Measurements from ENCODE around the gene KLB. TPM values are rescaled to one million over a fixed set of nuclear protein-coding genes. Genes with fewer than 3 reads are reported as not detected.

Gene KLB
- total RNA-seq, 6 experiments from 2014 or later = not detected

DNA sequence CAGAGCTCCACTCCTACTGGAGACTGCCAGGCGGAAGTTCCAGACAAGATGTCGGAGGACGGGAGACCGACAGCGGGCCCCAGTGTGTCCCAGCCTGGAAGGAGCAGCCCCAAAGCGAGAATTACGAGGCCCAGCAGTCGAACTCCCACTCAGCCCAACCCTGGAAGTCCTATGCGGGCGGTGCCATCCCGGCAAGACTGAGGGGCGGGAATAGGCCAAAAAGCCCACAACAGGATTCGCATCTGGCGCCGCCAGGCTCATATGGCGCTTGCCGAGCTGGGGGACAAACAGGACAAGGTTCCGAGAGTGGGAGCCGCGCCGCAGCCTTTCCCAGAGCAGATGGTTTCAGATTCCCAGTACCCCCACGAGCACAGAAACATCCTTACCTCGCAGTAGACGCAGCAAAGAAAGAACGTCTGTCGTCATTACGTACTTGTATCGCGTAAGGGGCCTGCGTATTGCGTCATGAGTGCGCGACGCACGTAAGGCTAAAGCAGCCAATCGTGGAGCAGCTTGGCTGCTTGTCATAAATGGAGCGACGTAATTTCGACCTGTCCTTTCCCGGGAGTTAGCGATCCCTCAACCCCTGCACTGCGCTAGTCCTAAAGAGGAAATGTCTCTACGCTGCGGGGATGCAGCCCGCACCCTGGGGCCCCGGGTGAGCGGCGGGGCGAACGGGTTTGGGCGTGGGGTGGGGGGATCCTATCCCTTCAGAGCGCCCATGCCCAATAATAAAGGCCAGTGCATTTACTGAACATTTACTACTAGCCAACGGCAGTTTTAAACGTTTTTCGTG is 52.0 kb downstream of the KLB start, which contains the start of the genes LIAS and RPL9:
LIAS (plus strand) TSS at position 552 of the 796 bp plus-strand sequence; CDS start at position 614, 62 bp downstream.
RPL9 (minus strand) TSS at position 418 of the 796 bp plus-strand sequence. CDS start 483 bp downstream, outside the sequence.
- Mint-ChIP-seq H3K27me3 (ENCODE audit: insufficient read depth) (peaks cover 7% of the 10 kb centered on the region), H3K4me1 (ENCODE audit: low read depth) (peaks cover 37% of the 10 kb centered on the region), H3K4me3 (peak within 1 kb of the TSS; percentile 99), H3K36me3 (ENCODE audit: low read depth) (peaks cover 43% of the 10 kb centered on the region), H3K9me3 (no peaks in the 10 kb centered on the region), H3K27ac (peak within 1 kb of the TSS; percentile 99)
- TF ChIP-seq, protein P1, sequence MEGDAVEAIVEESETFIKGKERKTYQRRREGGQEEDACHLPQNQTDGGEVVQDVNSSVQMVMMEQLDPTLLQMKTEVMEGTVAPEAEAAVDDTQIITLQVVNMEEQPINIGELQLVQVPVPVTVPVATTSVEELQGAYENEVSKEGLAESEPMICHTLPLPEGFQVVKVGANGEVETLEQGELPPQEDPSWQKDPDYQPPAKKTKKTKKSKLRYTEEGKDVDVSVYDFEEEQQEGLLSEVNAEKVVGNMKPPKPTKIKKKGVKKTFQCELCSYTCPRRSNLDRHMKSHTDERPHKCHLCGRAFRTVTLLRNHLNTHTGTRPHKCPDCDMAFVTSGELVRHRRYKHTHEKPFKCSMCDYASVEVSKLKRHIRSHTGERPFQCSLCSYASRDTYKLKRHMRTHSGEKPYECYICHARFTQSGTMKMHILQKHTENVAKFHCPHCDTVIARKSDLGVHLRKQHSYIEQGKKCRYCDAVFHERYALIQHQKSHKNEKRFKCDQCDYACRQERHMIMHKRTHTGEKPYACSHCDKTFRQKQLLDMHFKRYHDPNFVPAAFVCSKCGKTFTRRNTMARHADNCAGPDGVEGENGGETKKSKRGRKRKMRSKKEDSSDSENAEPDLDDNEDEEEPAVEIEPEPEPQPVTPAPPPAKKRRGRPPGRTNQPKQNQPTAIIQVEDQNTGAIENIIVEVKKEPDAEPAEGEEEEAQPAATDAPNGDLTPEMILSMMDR (IDR thresholded peaks at IDR 0.05) = no peak
- peak; percentile 98 for DNase-seq

DNA sequence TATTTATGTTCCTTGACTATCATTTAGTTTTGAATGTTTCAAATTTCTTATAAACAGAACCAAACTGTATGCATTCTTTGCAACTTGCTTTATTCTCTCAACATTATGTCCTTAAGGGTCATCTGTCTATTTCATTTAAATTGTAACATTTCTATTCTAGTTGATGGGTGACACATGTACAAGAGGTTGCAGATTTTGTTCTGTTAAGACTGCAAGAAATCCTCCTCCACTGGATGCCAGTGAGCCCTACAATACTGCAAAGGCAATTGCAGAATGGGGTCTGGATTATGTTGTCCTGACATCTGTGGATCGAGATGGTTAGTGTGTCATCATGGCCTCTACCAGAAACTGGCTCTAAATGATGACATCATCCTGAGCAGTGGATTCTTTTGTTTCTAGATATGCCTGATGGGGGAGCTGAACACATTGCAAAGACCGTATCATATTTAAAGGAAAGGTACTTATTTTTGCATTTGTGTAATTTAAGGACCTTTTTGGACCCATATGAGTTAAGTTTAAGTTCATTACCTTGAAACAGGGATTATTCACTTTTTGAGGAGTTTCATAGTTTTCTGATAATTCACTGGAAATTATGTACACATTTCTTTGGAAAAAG is 58.3 kb downstream of the KLB start:
- H3K36me3 Mint-ChIP-seq (ENCODE audit: low read depth) = peaks cover 4% of the 10 kb centered on the region; the same call in 1 of the 2 replicates
- H3K4me3 Mint-ChIP-seq = no peak overlapping the region; the same call in 1 of the 2 replicates
- TF ChIP-seq, protein P1 (IDR thresholded peaks at IDR 0.05) = peak; percentile 57
- peak overlapping the region; percentile 86 for H3K27ac Mint-ChIP-seq
- peak; percentile 79 for DNase-seq
- H3K9me3 Mint-ChIP-seq = no peaks in the 10 kb centered on the region
- no peaks in the 10 kb centered on the region for H3K27me3 Mint-ChIP-seq (ENCODE audit: insufficient read depth)
- peaks cover 29% of the 10 kb centered on the region for H3K4me1 Mint-ChIP-seq (ENCODE audit: low read depth)

DNA sequence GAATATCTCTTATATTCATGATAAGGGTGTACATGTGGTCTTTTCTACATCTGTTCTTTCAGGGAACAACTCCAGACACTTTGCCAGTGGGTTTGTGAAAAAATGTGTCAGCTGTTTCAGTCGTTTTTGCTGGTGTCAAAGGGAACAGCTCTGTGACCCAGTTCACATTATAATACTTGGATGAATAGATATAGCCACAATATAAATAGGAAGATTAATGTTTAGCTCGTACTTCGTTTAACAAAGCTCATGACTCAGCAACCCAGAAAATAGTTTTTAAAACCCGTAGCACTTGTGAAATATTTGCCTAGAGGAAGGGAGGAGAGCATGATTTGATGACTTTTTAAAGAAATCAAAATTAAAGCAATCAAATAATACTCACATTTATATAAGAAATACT is 60.0 kb downstream of the KLB start:
- TF ChIP-seq, protein P1 (IDR thresholded peaks at IDR 0.05) = no peak
- Mint-ChIP-seq H3K4me1 (ENCODE audit: low read depth) (peaks cover 20% of the 10 kb centered on the region), H3K4me3 (no peak overlapping the region), H3K36me3 (ENCODE audit: low read depth) (peaks cover 4% of the 10 kb centered on the region; the same call in 1 of the 2 replicates), H3K27ac (no peak overlapping the region), H3K9me3 (no peaks in the 10 kb centered on the region), H3K27me3 (ENCODE audit: insufficient read depth) (no peaks in the 10 kb centered on the region)
- DNase-seq = no peak

DNA sequence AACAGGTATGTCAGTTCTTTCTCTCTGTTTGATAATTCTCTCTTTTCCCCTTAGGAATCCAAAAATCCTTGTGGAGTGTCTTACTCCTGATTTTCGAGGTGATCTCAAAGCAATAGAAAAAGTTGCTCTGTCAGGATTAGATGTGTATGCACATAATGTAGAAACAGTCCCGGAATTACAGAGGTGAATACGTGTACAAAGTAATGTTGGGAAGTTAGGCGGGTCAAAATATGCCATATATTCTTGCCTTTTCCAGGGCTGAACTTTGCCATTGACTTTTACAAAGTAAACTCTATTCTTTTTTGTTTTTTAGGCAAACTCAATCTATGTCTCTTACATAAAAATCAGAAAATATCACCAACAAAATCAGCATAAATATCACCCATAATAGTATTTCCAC is 60.7 kb downstream of the KLB start:
- H3K4me3 Mint-ChIP-seq = no peak overlapping the region
- peaks cover 4% of the 10 kb centered on the region; the same call in 1 of the 2 replicates for H3K36me3 Mint-ChIP-seq (ENCODE audit: low read depth)
- TF ChIP-seq, protein P1 (IDR thresholded peaks at IDR 0.05) = no peak
- no peak for DNase-seq
- no peaks in the 10 kb centered on the region for H3K27me3 Mint-ChIP-seq (ENCODE audit: insufficient read depth)
- no peaks in the 10 kb centered on the region for H3K9me3 Mint-ChIP-seq
- H3K27ac Mint-ChIP-seq = no peak overlapping the region
- H3K4me1 Mint-ChIP-seq (ENCODE audit: low read depth) = peaks cover 20% of the 10 kb centered on the region

DNA sequence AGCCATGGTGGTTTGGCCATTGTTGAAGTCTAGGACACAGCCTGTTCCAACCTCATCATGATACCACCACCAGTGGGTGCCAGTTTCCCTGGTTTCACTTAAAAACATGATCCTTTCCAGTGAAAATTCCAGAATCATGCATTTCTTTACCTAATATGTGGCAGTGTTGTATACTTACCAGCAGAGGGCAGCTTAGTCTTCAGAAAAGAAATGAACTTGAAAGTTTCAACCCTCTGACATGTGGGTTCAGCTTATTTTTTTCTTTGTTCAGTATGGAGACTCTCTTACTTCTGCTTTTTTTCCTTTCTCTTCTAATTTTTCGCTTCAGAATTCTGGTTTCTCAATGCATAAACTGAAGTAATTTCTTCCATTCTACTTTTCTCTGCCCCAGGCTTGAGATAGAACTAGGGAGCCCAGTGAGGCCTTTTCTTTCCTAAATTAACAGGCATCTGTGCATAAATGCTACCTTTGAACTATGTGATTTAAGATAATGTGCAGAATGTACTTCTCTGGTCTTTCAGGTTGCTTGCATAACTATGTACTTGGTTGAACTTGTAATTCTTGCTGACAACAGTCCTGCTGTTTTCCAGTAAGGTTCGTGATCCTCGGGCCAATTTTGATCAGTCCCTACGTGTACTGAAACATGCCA is 62.8 kb downstream of the KLB start:
- Mint-ChIP-seq H3K27ac (peak overlapping the region; percentile 68), H3K4me1 (ENCODE audit: low read depth) (peaks cover 19% of the 10 kb centered on the region), H3K9me3 (no peaks in the 10 kb centered on the region), H3K27me3 (ENCODE audit: insufficient read depth) (no peaks in the 10 kb centered on the region), H3K36me3 (ENCODE audit: low read depth) (peaks cover 4% of the 10 kb centered on the region; the same call in 1 of the 2 replicates), H3K4me3 (no peak overlapping the region)
- TF ChIP-seq, protein P1 (IDR thresholded peaks at IDR 0.05) = peak; percentile 98
- peak; percentile 88 for DNase-seq

Measured in HFFc6 (cell line).